ENCODE results near the gene ADORA1.

The ADORA1 gene

GRCh38 chr1:203189951-203190352, 62.4 kb downstream of the ADORA1 start:
- DNase-seq (ENCODE audit: extremely low read depth, low read depth): no peak
- no peak overlapping the region for H3K4me3 ChIP-seq (replicated peaks; ENCODE audit: low read depth, low read length)
- TF ChIP-seq CTCF (IDR thresholded peaks at IDR 0.05; ENCODE audit: low read depth, low read length, missing control alignments): no peak

DNA sequence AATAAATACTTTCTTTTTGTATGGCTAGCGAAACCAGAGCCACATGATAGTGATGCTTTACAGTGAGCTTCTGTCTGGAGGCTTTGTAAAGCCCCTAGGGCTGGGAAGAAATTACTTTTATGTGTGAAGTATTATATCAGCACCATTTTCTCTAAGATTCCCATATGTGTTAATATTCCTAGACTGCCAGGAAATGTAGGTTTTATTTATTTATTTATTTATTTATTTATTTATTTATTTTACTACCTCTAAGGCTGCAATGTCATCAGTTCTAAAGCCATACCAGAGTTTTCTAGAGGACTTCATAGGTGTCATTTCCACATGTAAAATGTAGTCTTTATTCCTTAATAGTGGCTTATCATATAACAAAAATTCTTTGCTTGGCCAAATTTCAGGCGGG, 63.4 kb downstream of the ADORA1 start:
- no peak for TF ChIP-seq CTCF (IDR thresholded peaks at IDR 0.05; ENCODE audit: low read depth, low read length, missing control alignments)
- DNase-seq (ENCODE audit: extremely low read depth, low read depth): no peak
- no peak overlapping the region for H3K4me3 ChIP-seq (replicated peaks; ENCODE audit: low read depth, low read length)

- no peak for DNase-seq (ENCODE audit: extremely low read depth, low read depth)
- no peak overlapping the region for H3K4me3 ChIP-seq (replicated peaks; ENCODE audit: low read depth, low read length)
- TF ChIP-seq CTCF (IDR thresholded peaks at IDR 0.05; ENCODE audit: low read depth, low read length, missing control alignments): no peak
Observed at GRCh38 chr1:203196371-203196770, 68.8 kb downstream of the ADORA1 start.

DNA sequence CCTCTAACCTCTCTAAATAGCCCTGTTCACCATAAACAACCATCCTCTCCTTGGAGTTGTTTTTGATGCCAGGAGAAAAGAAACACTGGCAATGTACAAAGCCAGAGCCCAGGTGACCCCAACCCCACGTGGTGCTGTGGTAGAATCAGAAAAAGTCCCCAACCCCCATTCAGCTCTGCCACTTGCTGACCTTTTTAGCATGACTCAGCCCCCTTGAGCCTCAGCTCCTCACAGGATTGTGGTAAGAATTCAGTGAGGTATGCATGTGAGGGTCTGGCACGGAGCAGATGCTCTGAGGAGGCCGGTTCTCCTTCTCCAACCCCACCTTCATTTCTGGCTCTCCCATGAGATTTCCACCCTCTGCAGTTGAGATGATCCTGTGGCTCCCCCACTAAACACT, 70.1 kb downstream of the ADORA1 start:
- H3K4me3 ChIP-seq (replicated peaks; ENCODE audit: low read depth, low read length): no peak overlapping the region
- no peak for TF ChIP-seq CTCF (IDR thresholded peaks at IDR 0.05; ENCODE audit: low read depth, low read length, missing control alignments)
- peak; percentile 52 for DNase-seq (ENCODE audit: extremely low read depth, low read depth)

DNA sequence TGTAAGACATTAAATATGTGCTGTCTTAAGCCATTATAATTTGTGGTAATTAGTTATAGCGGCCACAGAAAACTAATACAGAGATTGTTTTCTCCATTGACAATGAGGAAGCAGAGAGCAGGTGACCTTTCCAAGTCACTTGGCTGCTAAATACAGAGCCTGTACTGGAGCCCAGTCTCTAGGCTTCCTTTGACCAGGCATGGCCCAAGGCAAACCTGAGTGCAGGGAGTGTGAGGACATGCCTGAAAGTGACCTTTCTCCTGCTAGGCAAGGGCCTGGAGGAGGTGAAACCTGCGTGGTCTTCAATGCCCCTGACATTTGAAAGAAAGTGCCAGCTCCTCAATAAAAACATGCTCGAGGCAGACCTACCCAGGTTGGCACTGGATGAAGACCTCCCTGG, 71.5 kb downstream of the ADORA1 start:
- H3K4me3 ChIP-seq (replicated peaks; ENCODE audit: low read depth, low read length): no peak overlapping the region
- DNase-seq (ENCODE audit: extremely low read depth, low read depth): no peak
- no peak for TF ChIP-seq CTCF (IDR thresholded peaks at IDR 0.05; ENCODE audit: low read depth, low read length, missing control alignments)

GRCh38 chr1:203199481-203199815, 71.9 kb downstream of the ADORA1 start:
- no peak for DNase-seq (ENCODE audit: extremely low read depth, low read depth)
- TF ChIP-seq CTCF (IDR thresholded peaks at IDR 0.05; ENCODE audit: low read depth, low read length, missing control alignments): no peak
- H3K4me3 ChIP-seq (replicated peaks; ENCODE audit: low read depth, low read length): no peak overlapping the region

DNA sequence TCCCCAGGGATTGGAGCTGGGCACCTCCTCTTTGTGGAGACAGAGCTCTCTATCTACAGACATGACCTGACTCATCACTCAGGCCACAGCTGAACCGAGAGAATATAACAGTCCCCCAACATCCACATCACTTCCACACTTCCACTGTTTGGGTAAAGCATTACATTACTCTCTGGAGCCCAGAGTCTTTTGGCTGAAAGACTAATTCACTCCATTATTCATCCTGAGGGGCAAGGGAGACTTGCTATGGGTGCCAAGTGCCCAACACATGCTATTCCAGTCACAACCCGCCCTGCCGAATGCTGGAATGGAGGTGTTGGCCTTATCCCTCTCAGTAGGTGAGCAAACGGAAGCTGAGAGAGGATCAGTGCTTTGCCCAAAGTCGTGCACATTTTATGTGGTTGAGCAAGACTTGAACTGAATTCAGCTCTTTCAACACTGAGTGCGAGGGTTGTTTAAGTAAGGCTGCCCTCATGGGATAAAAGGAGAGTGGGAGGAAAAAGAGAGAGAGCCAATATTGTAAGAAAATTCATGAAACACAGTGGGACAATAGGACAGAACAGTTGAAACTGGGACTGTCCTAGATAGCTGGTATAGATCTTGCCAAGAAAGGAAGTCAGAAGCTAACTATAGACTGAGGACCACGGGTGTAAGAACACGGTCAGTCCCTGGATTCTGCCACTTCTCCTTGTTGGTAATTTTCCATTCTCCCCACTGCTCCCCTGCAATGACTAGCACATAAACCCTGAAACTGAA, 72.5 kb downstream of the ADORA1 start:
- no peak for DNase-seq (ENCODE audit: extremely low read depth, low read depth)
- H3K4me3 ChIP-seq (replicated peaks; ENCODE audit: low read depth, low read length): no peak overlapping the region
- no peak for TF ChIP-seq CTCF (IDR thresholded peaks at IDR 0.05; ENCODE audit: low read depth, low read length, missing control alignments)

Measured in HFF-Myc (cell line).